Stimulated activated CD4-positive, alpha-beta T cell treated with anti-CD3 and anti-CD28 coated beads, Interleukin-2, amount 100 ng/mL, for 4 hours (primary cell): ENCODE measurements around the gene SRSF4.
"Not testable (repeated sequence)": the region's sequence is repeated elsewhere in the genome, so short reads cannot be mapped to it uniquely, and the experiment has no call there.

Source experiments
- DNase-seq: peaks from one replicate; pipeline ENCODE4 v3.0.0-alpha.2; 2020; ENCODE audit warnings: low read depth

SRSF4 gene

DNA sequence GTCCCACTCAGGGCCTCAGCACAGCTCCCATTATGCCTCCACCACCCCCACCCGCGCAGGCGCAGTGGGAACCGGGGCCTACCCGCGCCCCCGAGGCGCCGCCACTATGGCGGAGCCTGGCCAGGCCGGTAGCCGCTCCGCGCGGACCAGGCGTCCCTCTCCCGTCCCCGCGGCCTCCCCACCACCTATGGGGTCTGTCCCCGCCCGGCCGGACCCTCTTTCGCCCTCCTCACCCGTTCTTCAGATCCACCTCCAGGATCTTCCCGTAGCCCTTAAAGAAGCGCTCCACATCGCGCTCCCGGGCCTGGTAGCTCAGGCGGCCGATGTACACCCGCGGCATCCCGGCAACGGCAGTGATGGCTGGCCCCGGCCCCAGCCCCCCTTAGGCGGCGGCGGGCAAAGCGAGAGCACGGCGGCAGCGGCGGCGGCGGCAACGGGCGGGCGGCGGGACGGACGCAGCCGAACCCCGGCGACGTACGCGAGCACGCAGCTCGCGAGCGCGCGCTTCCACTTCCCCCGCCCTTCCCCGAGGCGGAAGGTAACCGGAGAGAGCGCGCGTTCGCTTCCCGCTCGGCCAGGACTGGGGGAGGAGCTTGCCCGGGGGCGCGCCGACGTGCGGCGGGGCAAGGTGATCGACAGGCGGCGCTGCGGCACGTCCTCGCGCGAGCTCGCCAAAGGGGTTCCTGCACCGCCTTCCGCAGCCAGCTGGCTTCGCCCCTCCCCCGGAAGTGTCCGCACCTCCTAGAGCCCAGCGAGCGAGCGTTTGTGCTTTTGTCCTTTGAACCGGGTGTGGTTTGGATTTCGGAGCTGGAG is at the start of gene SRSF4:
TSS of gene SRSF4 (minus strand) at position 488 of the 813 bp plus-strand sequence. CDS start at position 340, 148 bp downstream.
- peak; percentile 98 for DNase-seq

DNA sequence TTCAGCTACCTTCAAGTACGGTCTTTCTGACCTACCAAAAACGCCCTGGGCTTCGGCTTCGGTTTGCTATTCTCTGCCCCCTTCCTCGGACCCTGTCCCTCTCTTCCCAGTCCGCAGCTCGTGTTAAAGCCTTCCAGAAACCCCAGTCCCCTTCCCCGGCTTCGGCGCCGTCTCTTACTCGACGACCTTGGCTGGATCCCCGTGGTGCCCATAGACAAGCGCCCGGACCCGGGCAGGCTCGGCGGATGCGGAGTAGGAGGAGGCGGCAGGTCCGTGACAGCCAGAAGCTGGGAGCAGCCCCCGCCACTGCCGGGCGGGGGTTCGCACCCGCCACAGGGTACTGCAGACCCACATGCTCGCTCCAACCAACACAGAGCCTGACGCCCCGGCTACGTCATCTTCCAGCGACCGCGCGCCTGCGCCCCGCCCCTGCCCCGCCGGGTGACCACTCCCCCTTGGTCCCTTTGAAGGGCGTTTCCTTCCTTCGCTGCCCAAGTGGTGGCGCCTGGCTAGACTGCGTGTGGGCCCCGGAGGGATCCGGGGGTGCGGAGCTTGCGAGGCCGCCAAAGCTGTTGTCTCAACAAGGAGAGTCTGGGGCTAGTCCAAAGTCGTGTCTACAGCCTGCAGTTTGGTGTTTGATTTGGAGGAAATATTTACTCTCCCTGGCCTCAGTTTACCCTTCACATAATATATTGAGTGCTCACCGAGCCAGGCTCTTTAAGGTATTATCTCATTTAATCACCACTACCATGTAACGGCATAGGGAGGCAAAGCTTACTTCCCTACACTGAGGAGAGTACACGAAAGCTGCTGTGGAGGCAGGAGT is 49.1 kb upstream of the SRSF4 start, which contains the start of gene MECR:
TSS of gene MECR (minus strand) at position 382 of the 826 bp plus-strand sequence. CDS start at position 354, 28 bp downstream.
- DNase-seq: peak; percentile 91

DNA sequence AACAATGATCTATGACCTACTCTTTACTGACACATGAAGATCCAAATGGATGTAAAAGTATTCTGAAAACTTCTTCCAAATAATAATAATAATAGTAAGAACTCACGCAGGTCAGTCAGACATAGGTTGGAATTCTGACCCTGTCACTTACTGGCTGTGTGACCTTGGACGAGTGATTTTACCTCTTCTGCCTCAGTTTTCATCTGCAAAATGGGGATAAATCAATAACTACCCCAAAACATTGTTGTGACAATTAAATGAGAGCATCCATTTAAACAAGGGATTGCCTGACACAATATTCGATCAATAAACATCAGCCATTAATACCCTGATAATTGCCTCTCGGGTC is 48.5 kb upstream of the SRSF4 start:
- no peak for DNase-seq

DNA sequence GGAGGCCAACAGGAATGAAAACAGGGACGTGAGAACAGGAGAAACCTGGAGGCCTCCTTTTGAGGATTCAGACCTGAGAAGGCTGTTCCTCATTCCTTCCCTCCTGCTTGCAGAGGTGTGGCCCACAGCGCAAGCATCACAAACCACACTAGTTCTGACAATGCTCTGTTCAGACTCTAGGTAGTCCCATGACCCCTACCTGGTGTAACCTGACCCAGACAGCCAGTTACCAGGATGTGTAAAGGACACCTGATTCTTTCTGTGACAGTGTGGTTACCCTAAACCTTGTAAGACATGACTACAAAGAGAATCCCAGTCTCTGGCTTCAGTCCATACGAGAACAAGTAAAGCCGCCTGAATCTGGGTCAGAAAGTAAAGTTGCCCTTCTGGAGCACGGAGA is 45.8 kb upstream of the SRSF4 start:
- DNase-seq: no peak

DNA sequence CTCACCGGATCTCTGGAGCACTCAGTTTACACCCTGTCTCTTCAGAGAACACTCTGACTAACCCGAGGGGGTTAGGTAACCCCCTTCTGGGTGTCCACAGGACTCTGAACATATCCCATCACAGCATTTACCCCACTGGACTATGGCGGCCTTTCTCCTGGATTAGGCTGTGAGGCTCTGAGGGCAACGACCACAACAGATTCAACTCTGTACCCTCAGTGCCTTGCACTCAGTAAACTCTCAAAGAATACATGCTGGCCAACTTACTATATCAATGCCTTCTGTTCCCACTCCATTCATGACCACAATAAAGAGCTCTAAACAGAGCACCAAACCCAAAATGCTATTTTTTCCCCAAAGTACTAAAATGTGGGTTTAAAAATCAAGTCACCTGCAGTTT is 43.7 kb upstream of the SRSF4 start:
- no peak for DNase-seq

DNA sequence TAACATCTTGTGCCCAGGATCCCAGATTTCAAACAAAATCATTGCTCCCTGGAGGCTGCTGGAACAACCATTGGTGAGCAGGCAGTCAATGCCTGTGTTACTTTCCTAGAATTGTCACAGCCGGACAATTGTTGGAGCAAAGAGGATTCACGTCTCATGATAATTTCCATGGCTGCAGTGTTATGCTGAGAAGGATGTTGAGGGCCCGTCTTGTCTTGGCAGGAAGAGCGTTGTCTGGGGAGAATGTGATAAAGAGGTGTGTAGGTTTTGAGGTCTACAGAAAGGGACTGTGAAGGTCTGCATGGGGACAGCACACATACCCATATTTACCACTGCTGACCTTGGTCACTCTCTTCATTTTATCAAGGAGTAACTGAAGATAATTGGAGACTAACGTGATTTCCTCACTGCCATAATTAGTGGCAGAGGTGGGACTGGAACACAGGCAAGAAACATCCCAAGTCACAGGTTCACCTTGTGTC is 42.7 kb upstream of the SRSF4 start:
- no peak for DNase-seq

DNA sequence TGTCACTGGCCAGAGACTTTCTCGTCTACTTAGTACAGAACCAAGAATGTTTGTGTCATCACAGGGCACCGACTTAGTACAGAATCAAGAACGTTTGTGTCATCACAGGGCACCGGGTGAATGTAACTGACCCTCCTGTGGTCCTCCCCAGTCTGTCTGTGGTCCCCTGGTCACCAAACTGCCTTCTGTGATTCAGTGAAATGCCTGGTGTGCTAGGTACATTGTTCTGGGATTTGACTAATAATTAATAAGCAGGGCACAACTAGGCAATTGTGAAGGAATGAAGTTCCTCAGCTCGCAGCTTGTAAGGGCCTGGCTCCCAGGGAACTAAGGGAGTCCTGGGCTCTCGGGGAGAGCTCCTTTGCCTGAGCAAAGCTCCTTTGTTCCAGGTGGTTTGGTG is 41.8 kb upstream of the SRSF4 start:
- DNase-seq: no peak

DNA sequence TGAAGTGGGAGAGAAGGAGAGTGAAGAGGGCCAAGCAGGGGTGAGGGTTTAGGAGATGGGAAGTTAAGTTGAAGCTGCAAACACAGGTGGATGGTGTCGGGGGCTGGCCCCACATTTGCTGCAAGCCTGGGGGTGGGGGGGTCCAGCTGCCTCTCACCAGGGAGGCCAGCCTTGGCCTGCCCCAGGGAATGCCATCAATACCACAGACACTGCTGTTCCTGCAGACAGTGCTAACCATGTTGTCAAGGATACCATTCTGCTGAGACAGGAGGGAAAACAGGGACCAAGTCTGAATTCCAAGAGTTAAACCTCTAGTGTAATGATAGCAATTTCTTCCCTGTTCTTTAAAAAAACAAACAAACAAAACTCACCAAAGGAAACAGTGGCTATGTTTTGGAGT is 41.0 kb upstream of the SRSF4 start:
- DNase-seq: no peak

DNA sequence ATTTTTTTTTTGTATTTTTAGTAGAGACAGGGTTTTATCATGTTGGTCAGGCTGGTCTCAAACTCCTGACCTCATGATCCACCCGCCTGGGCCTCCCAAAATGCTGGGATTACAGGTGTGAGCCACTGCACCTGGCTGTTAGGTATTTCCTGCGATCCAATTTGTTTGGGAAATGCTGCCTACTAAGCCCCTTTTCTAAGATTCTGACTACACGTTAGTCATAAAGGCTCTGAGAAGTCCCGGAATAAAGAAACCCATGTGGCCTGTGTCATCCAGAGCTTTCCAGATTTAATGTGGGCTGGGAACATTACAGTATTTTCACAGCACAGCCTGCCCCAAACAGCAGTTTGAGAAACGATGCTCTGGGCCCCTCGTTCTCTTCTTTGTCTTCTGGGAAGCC is 40.6 kb upstream of the SRSF4 start:
- not testable (repeated sequence) for DNase-seq

DNA sequence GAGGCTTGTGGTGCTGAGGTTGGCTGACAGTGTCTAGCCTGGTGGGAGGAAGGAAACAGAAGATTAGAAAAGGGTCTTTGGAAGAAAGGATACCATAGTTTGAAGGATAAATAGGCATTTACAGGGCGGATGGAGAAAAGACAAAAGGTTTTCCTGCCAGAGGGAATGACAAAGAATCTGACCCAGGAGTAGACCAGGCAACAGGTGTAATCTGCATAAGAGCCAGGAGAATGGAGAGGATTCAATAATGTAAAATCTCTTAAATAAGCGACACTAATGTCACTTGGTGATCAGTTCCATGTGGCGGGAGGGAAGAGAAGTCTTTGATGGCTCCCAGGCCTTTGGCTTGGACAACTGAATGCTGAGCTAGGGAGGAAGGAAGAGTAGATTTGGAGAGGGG is 39.6 kb upstream of the SRSF4 start:
- DNase-seq: no peak

DNA sequence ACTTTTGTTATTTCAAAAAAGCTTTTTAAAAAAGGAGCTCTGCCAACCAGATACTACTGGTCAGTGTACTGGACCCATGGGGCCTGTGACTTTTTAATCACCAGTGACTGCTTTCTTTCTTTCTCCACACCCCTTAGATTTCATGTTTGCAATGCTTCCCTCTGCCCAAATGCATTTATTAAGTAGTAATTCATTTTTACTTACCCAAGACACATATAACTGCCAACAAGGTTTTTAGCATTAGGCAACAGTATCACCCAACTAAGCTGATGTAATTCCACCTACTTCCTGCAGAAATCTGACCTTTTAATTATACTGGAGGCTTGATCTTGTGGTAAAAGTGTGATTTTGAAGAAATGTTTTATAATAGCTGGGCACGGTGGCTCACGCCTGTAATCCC is 36.5 kb upstream of the SRSF4 start:
- DNase-seq: no peak

DNA sequence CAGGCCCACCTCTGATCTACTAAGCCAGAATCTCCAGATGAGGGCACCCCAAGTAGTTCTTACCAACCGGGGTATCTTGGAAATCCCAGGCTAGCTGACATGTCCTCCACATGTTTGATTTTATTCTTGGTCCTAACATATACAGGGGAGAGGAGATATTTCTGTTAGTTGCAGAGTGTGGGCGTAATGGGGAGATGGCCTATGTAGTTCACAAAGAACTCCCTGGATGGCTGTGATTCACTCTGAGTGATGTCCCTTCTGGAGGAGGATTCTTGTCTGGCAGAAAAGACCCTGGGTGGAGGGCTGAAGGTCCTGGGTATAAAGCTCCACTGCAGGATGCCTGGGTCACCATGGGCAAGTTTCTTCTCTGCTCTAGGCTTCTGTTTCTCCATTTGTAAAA is 35.9 kb upstream of the SRSF4 start:
- DNase-seq: no peak

DNA sequence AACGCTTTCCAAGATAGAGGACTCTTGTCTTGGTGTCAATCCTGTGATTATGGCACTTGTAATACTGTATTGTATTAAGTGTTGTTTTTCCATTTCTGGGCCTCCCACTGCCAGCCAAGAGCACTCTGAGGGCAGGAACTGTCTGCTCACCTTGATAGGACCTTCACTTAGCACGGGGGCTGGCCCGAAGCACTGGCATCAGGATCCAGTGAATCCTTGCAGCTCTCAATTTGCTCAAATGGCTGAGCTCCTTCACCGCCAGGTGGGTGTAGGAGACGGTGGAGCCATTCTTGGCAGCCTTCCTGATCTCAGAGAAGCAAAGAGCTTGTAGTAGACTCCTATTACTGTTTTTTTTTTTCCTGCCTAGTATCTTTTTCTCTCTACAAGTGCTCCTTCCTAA is 31.4 kb upstream of the SRSF4 start:
- no peak for DNase-seq

DNA sequence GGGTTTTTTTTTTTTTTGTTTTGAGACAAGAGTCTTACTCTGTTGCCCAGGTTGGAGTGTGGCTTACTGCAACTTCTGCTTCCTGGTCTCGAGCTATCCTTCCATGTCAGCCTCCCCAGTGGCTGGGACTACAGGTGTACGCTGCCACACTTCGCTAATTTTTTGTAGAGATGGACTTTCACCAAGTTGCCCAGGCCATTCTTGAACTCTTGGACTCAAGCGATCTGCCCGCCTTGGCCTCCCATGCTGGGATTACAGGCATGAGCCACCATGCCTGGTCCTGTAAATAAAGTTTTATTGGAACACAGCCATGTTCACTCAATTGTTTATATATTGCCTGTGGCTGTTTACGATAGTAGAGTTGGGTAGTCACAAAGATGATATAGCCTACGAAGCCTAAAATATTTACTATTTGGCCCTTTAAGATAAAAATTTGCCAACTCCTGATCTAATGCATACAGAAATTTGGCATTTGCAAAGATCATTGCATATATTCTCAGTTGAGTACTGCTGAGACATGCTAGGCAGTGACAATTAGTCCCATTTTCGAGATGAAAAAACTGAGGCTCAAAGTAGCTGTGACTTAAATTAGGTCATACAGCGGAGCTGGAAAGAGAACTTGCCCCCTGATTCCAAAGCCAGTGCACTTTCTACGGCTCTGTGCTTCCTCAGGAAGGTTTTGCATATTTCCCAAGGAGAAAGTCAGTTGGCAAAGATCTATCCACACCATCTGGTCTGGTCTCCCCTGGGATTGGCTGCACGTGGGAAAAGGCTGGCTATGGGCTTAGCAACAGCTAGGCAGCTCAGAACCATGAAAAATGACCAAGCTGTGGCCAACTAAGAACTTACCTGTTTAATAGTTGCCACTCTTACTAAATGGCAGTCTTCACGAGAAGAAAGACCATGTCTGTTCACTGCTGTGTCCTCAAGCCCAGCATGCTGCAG is 29.7 kb upstream of the SRSF4 start:
- no peak for DNase-seq

DNA sequence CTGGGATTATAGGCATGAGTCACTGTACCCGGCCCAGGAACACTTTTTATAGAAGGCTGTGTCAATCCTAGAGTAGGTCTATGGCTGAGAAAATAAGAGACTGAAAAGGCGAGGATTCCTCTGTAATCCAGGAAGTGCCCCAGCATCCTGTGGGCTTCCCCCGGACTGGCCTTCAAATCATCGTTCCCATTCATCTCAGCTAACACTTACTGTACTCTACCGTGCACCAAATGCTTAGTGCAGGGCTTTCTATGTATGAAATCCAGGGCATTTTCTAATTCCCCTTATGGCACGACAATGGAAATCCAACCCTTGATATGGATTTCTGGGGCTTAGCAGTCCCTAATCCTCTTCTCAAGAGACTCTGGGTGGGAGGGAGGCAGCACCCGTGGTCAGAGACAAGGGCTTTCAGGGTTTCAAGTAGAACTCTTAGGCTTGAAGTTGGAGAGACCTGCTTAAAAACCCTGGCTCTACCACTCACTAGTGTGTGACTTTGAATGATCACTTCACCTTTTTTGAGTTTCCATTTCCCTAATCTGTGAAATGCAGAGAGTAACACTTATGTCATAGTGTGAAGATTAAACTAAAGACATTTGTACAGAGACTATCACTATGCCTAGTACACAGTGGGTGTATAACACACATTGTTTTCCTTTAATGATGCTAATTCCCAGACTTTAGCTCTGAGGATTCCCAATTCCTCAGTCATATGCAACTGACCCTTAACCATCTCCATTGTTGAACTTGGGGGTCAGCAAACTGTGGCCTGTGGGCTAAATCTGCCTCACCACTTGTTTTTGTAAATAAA is 28.8 kb upstream of the SRSF4 start:
- no peak for DNase-seq

DNA sequence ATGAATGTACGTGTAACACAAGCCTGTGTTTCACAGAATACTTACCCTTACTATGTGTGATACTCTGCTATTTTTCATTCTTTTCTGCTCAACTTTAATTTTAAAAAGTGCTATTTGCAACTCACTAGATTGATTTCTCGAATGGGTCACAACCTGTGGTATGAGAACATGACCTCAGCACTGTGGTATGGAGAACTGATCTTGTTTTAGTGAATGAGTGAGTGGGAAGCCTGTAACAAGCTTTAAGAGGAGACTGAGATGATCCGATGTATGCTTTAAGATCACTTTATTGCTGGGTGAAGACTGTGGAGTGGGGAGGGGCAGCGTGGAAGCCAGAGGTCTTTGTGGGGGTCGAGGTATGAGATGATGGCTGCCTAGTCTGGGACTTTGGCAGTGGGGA is 27.5 kb upstream of the SRSF4 start:
- DNase-seq: no peak

DNA sequence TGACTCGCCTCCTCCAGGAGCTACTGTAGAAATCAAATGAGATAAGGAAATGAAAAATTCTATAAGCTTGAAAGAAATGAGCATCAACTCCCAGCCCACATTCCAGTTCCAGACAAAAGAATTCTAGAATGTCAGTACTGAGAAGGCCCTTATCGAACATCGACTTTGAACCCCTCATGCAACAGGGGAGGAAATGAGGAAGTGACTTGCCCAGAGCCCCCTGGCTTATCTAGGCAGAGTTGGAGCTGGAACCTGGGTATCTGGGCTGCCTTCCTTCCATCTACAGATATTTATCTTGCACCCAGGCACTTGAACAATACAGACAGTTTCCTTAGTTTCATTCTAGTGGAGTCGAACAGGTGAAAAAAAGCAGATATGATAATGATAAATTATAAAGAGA is 26.7 kb upstream of the SRSF4 start:
- no peak for DNase-seq

DNA sequence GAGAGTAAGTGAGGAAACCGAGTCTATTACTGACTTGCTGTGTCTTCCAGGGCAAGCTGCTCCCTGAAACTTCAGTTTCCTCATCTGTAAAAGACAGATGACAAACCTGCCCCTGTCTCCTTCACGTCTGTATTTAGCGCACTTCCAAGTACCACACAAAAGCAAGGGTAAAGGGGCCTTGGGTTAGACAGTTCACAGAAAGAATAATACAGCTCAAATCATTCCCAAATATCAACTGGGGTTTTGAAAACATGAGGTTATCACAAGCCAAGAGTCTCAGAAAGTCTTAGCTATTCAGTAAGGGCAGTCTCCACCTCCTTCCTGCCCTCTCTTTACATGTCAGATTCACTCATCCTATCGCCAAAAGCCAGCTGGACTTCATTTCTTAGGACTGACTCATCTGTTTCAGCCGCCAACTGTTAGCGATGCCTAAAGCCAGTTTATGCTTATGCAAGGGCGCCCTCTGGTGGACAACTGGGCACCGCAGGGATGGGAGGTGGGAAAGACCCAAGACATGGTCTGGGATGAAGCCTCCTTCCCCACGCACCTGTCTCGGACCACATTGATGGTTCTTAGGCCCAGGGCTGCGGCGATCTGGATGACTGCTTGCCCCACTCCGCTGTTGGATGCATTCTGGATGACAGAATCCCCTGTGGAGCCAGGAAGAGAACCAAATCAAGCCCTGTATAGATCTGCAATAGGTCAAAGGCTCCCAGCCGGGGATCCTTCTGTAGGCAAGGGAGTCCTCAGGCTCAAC is 21.1 kb upstream of the SRSF4 start:
- DNase-seq: peak; percentile 78

DNA sequence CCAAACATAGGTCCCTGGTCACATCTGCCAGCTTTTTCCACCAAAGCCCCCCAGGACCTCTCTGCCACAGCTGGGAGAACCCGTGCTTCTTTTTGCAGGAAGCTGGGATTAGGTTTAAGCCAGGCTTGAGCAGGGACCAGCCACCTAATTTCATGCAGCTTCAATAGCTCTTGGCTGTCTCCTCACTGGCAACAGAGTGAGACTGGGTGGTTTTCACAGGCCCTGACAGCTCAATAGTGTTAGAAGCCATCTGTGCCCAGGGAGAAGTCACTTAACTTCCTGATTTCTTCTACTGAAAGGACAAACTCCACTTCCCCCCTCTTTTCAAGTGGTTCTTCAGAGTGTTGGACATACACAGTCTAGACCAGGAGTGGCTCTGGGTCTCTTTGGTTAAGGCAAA is 20.4 kb upstream of the SRSF4 start:
- DNase-seq: no peak

DNA sequence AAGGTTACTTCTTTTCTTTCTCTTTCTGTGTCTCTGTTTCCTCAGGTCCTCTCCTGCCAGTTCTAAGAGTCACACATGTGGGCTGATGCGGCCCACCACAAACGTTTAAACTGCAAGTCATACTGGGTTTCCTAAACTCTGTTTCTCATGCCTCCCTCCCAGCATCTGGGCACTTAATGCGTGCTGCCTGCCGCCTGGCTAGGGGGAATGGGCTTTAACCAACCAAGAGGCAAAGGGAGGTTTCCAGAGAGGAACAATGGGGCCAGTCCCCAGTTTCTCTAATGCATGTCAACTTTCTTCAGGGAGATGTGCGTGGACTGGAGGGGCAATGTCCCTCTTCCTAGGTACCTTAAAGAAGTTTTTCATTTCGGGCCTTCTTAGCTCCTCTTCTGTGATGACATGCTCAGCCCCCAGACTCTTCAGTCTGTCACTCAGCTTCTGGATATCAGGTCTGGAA is 19.9 kb upstream of the SRSF4 start:
- no peak for DNase-seq
